Pancreas (tissue), 10 donors: ENCODE data around the gene EIF6. TPM values are rescaled to one million over a fixed set of nuclear protein-coding genes. Genes with fewer than 3 reads are reported as not detected.

Experiments used
- ATAC-seq, 4 donors: fragments of 200-7000 bp; cut with Tn5 transposase; one replicate each; pipeline versions ENCODE4 v1.8.0 to v1.9.1; 2020; ENCODE audit warnings: mild to moderate bottlenecking in 4 of 4, moderate library complexity in 4 of 4
- DNase-seq, 6 donors: peaks; one replicate each; pipeline ENCODE4 v3.0.0-alpha.2; 2020
- FAIRE-seq: peaks from 2 replicates; lab custom pipeline; 2012; peaks lifted over from hg19 to GRCh38; lab: Jason Lieb, UNC
- H3K27ac ChIP-seq, 4 donors: fragments of 200-600 bp; sonication (generic); 1 replicate in 3 of 4; 2 replicates in 1 of 4; pipeline versions ENCODE4 v1.5.0 to v1.8.0; 2020
- H3K27me3 ChIP-seq, 4 donors: fragments of 200-600 bp; one replicate each; pipeline ENCODE4 v1.8.0; 2021
- H3K36me3 ChIP-seq, 3 donors: fragments of 200-600 bp; sonication (generic) in 1 of 3; one replicate each; pipeline versions ENCODE4 v1.5.0 to v1.8.0; 2020 to 2021
- H3K4me1 ChIP-seq, 3 donors: fragments of 200-600 bp; one replicate each; pipeline ENCODE4 v1.8.0; 2021
- H3K4me3 ChIP-seq, 4 donors: fragments of 200-600 bp; sonication (generic) in 2 of 4; one replicate each; pipeline versions ENCODE4 v1.5.0 to v1.8.0; 2020 to 2021
- H3K9me3 ChIP-seq, 4 donors: fragments of 200-600 bp; one replicate each; pipeline ENCODE4 v1.8.0; 2021
- CTCF ChIP-seq, 4 donors: fragments of 200-600 bp; sonication (generic) in 3 of 4; IDR thresholded peaks; one replicate each; pipeline versions ENCODE4 v1.5.0 to v1.8.0; 2021; ENCODE audit warnings: antibody characterized with exemption in 4 of 4
- WGBS, 2 donors: extraction: QIAGEN DNeasy Blood & Tissue Kit; methylation state at CpG; one replicate each; pipeline ENCODE4 v1.1.7; 2013; 5-methylcytosine and 5-hydroxymethylcytosine counted together
- intact Hi-C, 3 donors: fragments of 100-400 bp; cut with DNase I; formaldehyde crosslinking; loops; one replicate each; pipeline versions ENCODE4 v1.11.1 to v1.14.2; 2022
- polyA plus RNA-seq, 2 donors: library from polyadenylated mRNA; stranded (reverse); fragments of 200-250 nt; gene quantifications; one replicate each; pipeline ENCODE4 v1.2.3, GENCODE V29; 2013
- total RNA-seq, 6 donors: library from RNA; stranded (reverse); fragmentation: NEBNext Ultra II Directional in 4 of 6; extraction: Animal tissue kit (Norgen Biotek cat#: 25700) in 4 of 6; gene quantifications; one replicate each; pipeline versions ENCODE4 v1.2.1 to v1.2.4, GENCODE V29; 2021 to 2023
- donor health status: healthy with polysubstance abuse.
- donor health status: DM: no; HTN: no; CAD: no; lungs with moderate emphysema.
- donor health status: DM: no; HTN: no; CAD: no.
- donor health status: control.
- donor health status: control.
- donor health status: Bipolar disorder and iron deficiency.
- donor health status: DM: yes; HTN: yes; CAD: no.
- donor health status: DM: no; HTN: no; CAD: no.
- donor health status: DM: no; HTN: no; CAD: no.
- donor health status: DM: yes; HTN: yes; CAD: no.

Gene EIF6
- total and polyA plus RNA-seq, 8 donors = 30.6 to 79.4 (median 50.4) TPM

GRCh38 chr20:35296101-35296554, 11.6 kb upstream of the EIF6 start:
- no peak overlapping the region for H3K4me3 ChIP-seq
- no peaks in the 10 kb centered on the region for H3K9me3 ChIP-seq
- FAIRE-seq (no peak), DNase-seq (no peak), ATAC-seq (no peak)
- intact Hi-C loops = no loop called here
- H3K27ac ChIP-seq = no peak overlapping the region
- TF ChIP-seq CTCF (IDR thresholded peaks at IDR 0.05) = no peak
- H3K36me3 ChIP-seq = no peaks in the 10 kb centered on the region
- H3K27me3 ChIP-seq = no peaks in the 10 kb centered on the region
- H3K4me1 ChIP-seq = no peaks in the 10 kb centered on the region
- WGBS, 2 donors = 45 to 48% methylated on average over 9 of the region's 9 CpGs

GRCh38 chr20:35295674-35296073, 11.1 kb upstream of the EIF6 start:
- FAIRE-seq (no peak), ATAC-seq (no peak), DNase-seq (no peak)
- no peak overlapping the region for H3K27ac ChIP-seq
- 55 to 58% methylated on average over 8 of the region's 8 CpGs for WGBS, 2 donors
- intact Hi-C loops = no loop called here
- H3K27me3 ChIP-seq = no peaks in the 10 kb centered on the region
- H3K36me3 ChIP-seq = no peaks in the 10 kb centered on the region
- no peaks in the 10 kb centered on the region for H3K4me1 ChIP-seq
- no peaks in the 10 kb centered on the region for H3K9me3 ChIP-seq
- H3K4me3 ChIP-seq = no peak overlapping the region
- no peak for TF ChIP-seq CTCF (IDR thresholded peaks at IDR 0.05)

GRCh38 chr20:35295058-35295457, 10.5 kb upstream of the EIF6 start:
- H3K4me3 ChIP-seq = no peak overlapping the region
- no peaks in the 10 kb centered on the region for H3K27me3 ChIP-seq
- no peak for TF ChIP-seq CTCF (IDR thresholded peaks at IDR 0.05)
- 71 to 72% methylated on average over 8 of the region's 8 CpGs for WGBS, 2 donors
- H3K27ac ChIP-seq = no peak overlapping the region
- DNase-seq (no peak), ATAC-seq (no peak), FAIRE-seq (no peak)
- no peaks in the 10 kb centered on the region for H3K9me3 ChIP-seq
- no peaks in the 10 kb centered on the region for H3K36me3 ChIP-seq
- intact Hi-C loops = no loop called here
- no peaks in the 10 kb centered on the region for H3K4me1 ChIP-seq

- FAIRE-seq = no peak
- H3K9me3 ChIP-seq = no peaks in the 10 kb centered on the region
Measured at GRCh38 chr20:35294293-35294685, 9.7 kb upstream of the EIF6 start.

More at GRCh38 chr20:35294293-35294685, 9.7 kb upstream of the EIF6 start:
- no peaks in the 10 kb centered on the region for H3K36me3 ChIP-seq
- DNase-seq (no peak), ATAC-seq (no peak)
- H3K27ac ChIP-seq = no peak overlapping the region
- no peak for TF ChIP-seq CTCF (IDR thresholded peaks at IDR 0.05)
- WGBS, 2 donors = 24 to 32% methylated on average over 5 of the region's 5 CpGs
- no peak overlapping the region for H3K4me3 ChIP-seq
- H3K27me3 ChIP-seq = no peaks in the 10 kb centered on the region
- no peaks in the 10 kb centered on the region for H3K4me1 ChIP-seq
- intact Hi-C loops = no loop called here
